GM19043 (cell line): Measurements from ENCODE around the gene PDE1C.
"Not testable (repeated sequence)": the region's sequence is repeated elsewhere in the genome, so short reads cannot be mapped to it uniquely, and the experiment has no call there.

Experiments
- ATAC-seq: cut with Tn5 transposase; IDR thresholded peaks from one replicate; pipeline ENCODE4 v1.9.1; 2021; ENCODE audit warnings: low read depth; ENCODE audit not compliant: unreplicated experiment

The PDE1C gene

DNA sequence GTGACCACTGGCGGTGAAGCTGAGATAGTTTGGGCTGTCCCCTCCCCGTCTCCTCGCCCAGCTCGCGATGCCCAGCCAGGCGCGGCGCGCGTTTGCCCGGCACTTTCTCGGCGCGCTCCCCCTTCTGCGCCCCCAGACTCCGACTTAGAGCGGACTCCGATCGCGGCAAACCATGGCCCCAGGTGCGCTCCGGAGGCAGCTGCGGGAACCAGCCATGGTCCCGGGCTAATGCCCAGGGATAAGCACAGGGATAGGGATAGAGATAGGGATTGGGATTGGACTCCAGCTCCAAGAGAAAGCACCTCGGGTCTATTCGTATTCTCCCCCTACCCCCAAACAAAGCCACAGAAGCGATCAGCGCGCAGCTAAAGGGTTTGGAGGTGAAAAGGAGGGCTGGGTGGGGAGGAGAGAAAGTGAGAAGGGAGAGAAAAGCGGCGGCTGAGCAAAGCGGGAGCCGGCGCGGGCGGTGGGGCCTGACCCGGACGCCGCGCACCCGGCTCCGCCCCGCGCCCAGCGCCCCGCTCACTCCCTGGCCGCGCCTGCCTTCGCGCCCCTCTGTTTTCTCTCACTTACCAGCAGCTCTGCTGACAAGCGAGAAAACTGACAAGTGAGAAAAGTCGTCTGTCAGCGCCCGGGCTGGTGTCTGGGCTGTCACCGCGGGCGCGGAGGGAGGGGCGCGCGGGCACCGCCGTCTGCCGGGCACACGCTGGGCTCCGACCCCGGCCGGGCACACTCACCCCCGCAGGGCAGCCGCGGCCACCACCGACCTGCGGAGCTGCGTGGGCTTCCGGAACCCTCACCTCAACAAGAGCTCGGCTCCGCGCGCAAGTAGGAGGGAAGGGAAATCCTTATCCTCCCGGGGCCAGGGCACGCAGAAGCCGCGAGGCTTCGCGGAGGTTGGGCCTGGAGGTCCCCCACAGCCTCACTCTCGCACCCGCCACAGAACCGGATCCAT lies at the start of gene PDE1C:
PDE1C (minus strand) TSS at position 2 of the 955 bp plus-strand sequence.
- ATAC-seq: no peak

DNA sequence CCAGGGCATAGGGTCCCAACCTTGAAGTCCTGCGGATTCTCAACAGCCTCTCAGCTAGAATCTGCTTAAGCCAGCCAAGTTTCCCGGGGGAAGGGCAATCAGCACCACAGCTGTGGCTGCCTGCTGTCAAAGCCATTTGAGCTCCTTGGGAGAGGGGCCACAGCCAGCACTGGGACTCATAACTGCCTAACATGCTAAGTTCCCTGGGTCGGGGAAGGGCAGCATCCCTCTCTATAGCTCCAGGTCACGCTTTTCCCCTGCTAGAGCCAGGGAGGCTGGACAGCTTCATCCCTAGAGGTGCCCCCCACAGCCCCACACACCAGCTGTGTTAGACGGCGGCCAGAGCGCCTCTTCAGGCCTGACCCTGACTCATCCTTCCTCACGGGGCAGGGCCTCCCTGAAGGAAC lies 49.6 kb upstream of the PDE1C start:
- ATAC-seq: no peak

DNA sequence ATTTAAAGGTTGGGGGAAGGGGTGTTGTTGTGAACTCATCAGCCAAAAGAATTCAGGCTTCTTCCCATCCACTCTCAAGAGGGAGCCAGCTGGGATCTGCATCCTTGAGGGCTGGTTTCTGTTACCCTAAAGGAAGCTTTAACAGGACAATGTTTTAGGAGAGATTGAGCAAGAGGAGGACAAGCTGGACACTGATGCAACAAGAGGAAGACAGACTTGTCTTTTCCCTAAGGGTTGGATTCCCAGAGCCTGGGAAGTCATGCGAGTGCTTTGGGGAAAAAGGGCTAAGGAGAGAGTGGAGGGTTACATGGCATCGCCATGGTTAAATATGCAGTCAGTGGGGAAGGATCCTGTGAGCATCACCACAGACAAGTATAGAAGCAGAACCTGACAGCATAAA lies 47.6 kb upstream of the PDE1C start:
- no peak for ATAC-seq

DNA sequence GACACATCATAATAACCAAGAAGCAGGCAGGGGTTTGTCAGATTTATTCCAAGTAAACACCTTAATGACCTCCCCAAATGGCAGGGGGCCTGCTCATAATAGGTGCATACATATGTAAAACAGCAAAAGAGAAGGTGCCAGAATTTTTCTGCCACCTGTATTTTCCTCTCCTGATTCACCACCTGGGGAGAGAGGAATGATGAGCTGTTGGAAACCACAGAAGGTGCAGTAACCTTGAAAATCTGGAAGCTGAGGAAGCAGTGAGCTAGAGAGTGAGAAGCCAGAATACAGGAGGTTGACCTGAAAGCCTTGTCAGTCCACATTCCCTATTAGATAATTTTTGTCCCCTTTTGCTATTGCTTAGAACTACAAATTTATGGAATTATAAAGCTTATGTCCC lies 46.2 kb upstream of the PDE1C start:
- ATAC-seq: no peak

DNA sequence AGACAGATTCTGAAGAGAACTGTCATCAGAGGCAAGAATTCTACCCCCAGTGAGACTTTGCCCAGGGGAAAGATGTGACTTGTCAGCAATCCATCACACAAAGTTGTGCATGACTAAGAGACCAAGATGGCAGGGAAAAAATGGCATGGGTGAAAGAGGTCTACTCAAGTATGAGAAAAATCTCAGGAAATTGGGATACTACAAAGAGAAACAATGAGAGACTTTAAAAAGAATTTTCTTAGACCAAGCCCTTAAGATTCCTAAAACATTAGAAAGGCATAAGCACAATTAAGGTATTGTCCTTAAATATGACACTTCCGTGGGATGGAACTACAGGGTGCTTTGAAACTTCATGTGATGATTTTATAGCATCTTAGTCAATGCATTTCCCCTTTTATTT lies 45.6 kb upstream of the PDE1C start:
- ATAC-seq: no peak

DNA sequence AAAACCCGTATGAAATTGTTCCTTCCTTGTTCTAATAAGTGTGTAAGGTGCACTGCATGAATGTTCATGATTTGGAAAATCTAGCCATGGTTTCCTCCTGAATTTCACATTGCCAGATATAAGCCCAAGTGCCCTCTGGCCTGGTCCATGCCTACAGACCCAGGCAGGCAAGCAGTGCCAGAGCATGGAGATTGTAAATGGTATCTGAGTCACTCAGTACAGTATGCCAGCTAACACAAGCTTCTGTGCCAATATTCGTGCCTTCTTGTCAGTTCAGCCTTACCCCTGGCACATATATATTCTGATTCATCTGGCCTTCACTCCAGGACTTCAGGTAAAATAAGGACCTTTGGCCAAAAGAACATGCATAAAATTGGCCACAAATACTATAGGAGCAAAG lies 38.4 kb upstream of the PDE1C start:
- ATAC-seq: no peak

DNA sequence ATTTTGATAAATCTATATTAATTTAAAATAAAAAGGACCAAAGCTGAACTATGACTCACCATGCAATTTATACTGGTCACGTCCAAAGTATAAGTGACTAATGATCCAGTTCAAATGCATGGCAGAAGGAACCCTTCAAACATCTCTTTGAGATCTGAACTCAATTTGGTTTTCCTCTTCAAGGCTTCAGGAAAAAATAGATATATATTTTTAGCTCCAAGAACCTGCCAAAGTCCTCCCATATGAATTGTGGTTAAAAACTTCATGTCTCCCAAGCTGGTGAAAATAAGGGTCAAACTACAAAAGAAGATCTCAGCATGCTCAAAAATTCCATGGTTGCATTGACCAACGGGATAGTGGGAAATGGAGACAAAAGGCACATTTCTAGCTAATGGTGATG lies 34.6 kb upstream of the PDE1C start:
- no peak for ATAC-seq

DNA sequence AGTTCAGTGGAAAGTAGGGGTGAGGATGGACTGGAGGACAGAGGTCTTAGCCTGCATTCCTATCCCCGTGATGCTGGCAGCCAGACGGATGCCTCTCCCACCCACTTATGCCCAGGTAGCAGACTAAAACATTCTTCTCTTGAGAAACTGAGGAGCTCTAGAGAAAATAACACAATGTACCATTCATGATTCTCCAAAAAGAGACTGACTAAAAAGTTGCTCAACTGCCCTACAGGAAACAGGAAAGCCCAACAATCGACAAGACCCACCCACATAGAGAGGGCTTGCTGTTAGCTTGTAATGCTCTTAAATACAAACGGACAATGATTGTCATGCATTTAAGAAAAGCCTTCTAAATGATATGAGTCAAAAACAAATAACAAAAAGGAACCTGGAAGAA lies 33.2 kb upstream of the PDE1C start:
- no peak for ATAC-seq

DNA sequence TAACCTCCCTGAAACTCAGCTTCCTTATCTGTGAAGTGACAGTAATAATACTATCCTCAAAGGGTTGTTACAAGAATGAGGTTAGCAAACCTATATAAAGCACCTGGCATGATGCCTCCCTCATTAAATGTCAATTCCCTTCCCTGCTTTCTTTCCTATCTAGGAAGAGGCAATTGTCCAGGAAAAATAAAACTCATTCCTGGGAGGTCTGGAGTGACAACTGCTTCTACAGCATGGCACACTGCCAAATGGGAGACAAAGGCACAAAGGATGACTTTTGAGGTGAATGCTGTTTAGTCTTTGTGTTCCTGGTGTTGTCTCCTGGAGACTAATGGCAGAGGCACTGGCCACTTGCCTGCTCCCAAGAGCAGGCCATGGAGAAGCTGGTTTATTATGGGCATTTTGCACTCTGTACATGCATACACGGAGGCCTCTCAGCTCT lies 32.2 kb upstream of the PDE1C start:
- no peak for ATAC-seq

DNA sequence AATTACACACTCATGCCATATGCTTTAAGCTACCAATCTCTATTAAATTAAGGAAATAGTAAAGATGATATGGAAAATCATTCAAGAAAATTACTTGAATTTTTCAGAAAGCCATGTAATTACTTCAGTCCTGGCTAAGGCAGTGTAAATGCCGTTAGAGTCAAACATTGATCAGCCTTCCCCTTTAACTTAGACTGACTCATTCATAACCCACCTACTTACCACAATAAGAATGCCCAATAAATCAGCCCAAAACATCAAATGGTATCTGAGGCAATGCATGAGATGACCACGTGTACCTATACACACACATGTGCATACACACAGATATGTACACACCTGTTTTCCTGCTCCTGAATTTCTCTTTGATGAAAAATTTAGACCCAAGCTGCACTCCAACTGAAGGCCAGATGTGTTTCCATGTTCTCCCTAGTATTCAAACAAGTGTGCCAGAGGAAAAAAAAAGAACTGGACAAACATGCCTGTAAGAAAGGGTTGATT lies 30.2 kb upstream of the PDE1C start:
- no peak for ATAC-seq

DNA sequence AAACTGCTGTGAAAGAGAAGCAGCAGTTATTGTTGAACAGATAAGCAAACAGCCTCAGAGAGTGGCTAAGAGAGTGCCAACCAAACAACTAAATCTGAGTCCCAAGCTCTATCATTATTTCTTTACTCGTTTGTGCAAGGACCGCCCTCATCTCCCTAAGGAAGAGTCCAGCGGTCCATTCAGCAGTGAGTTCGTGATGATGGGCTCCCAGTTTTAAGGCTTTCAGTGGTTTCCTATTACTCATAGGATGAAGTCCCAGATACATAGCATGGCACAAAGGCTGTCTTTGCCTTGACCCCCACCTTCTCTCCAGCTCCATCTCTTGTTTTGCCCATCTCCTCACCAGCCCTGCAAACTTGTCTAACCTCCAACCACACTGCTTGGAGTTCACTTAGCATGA lies 24.3 kb upstream of the PDE1C start:
- ATAC-seq: no peak

DNA sequence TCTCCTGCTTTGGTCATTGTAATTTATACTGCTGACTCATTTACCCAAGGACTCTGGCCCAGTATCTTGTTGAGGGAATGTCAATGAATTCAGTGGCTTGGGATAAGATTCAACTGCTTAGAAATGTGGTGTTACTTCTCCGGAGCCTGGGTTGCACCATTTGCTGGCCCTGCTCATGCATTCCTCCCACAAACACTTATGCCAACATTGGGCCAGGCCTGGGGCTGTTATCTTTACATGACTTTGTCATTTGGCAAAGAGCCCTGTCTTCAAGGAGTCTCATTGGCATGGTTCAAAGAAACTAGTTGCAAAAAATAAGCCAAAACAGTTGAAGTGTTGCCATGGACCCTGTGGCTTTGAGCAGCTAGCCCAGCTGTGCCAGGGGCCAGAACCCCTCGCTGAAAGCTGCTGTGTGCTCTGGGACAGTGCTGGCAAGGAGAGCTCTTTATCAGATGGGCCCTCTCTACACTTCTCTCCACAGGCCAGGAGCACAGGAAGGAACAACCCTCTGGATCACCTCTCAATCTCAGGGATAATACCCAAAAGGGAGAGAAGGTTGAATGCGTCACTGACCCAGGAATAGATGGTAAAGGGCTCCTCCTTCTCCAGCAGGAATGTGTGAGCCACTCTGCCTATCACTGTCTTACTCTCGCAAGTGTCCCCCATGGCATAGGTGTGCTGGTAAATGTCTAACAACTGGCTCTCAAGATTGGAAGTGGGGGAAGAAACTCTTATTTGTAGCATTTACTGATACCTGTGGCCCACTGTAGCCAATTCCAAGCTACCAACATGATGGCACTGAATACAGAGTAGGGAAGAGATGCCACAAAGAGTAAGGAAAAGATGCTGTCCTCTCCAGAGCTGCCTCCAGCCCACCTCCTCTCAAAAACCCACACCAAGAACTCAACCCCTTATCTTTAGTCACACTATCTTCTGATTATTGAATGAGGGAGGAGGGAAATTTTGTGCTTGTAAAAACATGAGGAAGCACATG lies 23.5 kb upstream of the PDE1C start:
- no peak for ATAC-seq

DNA sequence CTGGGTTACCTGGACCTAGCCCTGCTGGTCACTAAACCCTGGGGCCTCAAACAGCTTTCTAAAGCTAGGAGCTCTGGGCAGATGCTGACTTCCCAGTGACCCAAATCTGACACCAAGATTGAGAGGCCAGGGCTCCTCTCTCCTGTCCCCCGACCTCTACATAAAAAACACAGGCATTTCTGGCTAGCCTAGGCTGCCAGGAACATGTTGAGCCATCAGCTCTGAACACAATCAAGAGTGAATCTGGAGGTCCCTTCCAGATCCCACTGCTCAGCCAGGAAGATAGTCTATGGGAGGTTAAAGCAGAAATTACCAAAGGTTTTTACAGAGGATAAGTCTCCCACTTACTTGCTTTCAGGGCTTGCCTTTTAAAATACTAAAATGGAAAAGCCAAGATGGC lies 22.1 kb upstream of the PDE1C start:
- no peak for ATAC-seq

DNA sequence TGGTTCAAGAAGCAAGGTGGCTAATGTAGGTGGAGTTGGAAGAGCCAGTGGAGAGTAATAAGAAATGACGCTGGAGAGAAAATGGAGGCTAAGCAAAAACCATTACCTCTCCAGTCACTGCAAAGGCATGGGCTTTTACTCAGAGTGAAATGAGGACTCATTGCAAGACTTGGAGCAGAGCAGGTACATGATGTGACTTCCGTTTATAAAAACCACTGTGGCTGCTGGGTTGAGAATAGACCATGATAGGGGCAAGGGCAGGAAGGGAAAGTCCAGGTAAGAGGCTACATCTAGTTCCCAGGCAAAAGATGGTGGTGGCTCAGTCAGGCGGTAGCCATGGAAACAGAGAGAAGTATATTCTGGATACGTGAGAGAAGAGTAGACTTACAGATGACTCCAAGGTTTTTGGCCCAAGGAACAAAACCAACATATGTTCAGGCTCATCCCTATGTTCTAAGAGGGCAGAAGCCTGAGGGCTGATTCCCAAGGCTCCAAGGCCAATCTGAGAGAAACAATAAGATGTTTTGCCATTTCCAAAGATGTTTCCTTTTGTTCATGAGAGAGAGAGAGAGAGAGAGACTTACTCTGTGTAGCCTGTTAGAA lies 21.5 kb upstream of the PDE1C start:
- ATAC-seq: no peak

DNA sequence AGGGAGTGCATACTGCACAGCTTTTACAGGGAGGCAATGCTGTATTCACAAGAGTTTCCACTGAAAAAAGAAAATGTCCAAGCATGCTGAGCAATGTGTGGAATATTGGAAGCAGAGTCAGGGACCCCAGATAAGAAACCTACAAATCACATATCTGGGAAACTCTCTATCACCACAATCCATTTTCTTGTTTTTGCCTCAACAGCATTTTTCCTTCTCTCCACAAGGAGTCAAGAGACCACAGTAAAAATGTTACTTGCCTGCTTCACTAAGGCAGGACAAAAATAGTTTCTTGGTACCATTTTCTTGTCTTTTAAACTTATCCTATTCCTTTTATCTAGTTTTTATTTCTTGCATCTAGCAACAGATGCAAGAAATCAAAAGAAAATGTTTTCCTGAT lies 19.5 kb upstream of the PDE1C start:
- no peak for ATAC-seq

DNA sequence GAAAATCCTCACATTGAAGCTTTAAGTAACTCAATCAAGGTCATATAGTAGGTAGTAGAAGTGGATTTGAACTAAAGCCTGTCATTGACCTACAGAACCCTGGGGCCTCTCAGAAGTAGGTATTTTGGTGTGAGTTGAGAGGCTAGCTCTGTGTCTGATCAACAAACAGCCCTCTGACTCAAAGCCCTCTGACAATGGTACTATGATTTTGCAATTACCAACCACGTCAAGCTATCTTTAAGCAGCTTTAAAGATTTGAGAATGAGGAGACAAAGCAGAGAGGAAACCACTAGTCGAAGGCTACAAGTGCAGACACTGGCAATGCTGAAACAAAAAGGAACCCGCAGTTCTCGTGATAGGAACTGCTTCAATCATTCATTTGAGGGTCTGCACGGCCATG lies 19.0 kb upstream of the PDE1C start:
- ATAC-seq: no peak

DNA sequence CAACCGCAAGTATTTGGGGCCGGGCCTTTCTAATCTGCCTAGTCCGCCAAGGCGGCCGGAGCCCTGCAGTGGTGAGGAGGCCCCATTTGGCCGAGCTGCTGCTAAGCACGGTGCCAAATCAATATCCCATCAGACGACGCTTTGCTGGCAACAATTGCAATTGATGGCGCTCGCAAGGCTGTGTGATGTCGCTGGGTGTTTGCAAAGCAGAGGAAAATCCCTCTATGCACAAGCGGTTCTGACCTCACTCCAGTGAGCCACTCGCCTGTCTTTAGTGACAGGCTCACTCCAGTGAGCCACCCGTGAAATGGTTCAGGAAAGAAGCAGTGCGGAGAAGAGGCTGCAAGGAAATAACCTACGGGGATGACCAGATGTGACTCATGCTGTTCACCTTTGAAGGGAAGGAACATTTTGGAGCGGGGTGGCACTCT lies 18.3 kb upstream of the PDE1C start:
- no peak for ATAC-seq

DNA sequence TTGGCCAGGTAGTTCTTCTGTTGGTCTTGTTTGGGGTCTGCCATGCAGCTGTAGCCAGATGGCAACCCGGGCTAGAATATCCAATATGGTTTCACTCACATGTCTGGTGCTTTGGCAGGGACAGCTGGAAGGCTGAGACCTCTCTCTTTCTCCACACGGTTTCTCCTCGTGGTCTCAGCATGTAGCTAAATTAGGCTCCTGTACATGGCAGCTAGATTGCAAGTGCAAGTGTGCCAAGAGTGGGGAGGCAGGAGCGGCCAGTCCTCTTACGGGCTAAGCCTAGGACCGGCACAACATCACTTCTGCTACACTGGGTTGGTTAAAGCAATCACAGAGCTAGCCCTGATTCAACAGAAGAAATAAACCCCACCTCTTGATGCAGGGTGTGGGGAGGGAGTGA lies 9.3 kb upstream of the PDE1C start:
- no peak for ATAC-seq

DNA sequence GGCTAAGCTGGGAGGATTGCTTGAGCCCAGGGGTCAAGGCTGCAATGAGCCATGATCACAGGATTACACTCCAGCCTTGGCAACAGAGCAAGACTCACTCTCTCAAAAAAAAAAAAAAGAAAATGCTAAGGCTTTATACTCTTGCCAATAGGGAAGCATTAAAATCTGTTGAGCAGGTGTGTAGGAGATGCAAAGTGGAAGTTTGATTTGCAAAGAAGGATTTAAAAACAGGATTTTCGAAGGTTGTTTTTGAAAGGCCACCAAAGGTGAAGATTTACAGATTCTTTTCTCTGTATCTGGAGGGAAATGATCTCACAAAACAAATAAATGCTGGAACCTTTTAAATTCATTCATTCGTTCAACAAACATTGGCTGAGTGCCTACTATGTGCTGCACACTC lies 8.6 kb upstream of the PDE1C start:
- no peak for ATAC-seq

DNA sequence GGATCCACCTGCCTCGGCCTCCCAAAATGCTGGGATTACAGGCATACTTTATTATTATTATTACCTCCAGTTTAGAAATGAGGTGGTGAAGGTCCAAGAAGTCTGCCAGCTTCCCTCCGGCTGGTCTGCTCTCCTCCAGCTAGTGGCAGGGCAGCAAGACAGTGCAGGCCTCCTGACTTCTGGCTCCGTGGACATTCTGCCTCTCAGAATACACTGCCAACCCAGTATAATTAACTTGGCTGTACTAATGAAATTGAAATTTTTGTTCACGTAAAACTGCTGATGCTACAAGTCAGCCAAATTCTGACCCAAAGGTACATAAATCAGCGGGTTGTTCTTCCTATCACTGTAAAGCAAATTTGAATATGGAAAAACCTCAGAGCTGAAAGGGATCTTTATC lies 7.6 kb upstream of the PDE1C start:
- no peak for ATAC-seq

DNA sequence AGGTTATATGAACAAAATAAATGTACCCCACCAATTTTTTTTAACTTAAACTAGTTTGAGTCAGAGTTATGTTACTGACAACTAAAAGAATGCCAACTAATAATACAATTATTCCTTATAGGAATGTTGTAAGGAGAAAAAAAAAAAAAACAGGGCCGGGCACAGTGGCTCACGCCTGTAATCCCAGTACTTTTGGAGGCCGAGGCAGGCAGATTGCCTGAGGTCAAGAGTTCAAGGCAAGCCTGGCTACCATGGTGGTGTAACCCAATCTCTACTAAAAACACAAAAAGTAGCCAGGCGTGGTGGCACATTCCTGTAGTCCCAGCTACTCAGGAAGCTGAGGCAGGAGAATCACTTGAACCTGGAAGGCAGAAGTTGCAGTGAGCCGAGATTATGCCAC lies 6.6 kb upstream of the PDE1C start:
- ATAC-seq: not testable (repeated sequence)
